Ovary (tissue), 3 donors: Measurements from ENCODE around the gene RAET1E.

ENCODE experiments used
- POLR2A ChIP-seq: fragments of 450-650 bp; IDR thresholded peaks from one replicate; pipeline ENCODE4 v1.6.1; 2017; ENCODE audit warnings: antibody characterized with exemption, mild to moderate bottlenecking, moderate library complexity
- TF ChIP-seq, protein P1 (sequence below), 3 donors: fragments of 450-650 bp in 2 of 3; fragments of 200-600 bp in 1 of 3; IDR thresholded peaks; one replicate each; pipeline versions ENCODE4 v1.5.1 to v1.8.0; 2016 to 2022; ENCODE audit warnings: antibody characterized with exemption in 3 of 3, mild to moderate bottlenecking in 1 of 3
- donor health status: DM: no; HTN: no; CAD: no.

DNA sequence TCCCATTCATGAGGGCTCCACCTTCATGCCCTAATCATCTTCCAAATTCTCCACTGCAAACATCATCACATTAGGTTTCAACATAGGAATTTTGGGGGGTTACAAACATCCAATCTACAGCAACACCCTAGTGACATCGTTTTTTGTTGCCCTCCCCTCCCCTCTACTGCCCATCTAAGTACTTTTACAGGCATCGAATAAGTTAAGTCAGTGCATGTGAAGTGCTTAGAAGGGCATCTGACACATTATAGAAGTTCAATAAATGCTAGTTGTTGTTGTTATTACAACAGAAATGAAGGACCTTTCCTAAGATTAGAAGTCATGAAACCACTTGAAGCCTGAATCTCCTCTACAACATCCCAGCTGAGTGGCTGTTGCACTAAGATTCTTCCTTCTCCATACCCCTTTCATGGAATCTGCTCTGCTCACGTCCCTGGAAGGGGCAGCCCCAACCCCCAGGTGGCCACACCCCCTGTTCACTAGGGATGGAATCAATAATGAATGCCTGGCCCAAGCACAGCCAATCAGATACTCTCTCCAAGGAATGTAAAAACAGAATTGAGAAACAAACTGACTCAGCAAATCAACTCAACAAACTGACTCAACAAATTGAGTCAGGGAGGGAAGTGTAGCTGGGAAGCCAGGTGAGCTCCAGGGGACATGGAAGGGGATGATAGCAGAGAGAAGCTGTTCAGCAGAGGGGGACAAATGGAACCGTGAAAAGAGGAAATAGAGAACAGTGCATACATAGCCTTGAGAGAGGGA, 29.9 kb downstream of the RAET1E start:
- TF ChIP-seq POLR2A: no peak
- TF ChIP-seq, protein P1, sequence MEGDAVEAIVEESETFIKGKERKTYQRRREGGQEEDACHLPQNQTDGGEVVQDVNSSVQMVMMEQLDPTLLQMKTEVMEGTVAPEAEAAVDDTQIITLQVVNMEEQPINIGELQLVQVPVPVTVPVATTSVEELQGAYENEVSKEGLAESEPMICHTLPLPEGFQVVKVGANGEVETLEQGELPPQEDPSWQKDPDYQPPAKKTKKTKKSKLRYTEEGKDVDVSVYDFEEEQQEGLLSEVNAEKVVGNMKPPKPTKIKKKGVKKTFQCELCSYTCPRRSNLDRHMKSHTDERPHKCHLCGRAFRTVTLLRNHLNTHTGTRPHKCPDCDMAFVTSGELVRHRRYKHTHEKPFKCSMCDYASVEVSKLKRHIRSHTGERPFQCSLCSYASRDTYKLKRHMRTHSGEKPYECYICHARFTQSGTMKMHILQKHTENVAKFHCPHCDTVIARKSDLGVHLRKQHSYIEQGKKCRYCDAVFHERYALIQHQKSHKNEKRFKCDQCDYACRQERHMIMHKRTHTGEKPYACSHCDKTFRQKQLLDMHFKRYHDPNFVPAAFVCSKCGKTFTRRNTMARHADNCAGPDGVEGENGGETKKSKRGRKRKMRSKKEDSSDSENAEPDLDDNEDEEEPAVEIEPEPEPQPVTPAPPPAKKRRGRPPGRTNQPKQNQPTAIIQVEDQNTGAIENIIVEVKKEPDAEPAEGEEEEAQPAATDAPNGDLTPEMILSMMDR (IDR thresholded peaks at IDR 0.05): no peak
